Measurements from ENCODE around the gene PPP1R1C.
"Not testable (repeated sequence)": the region's sequence is repeated elsewhere in the genome, so short reads cannot be mapped to it uniquely, and the experiment has no call there.

PPP1R1C gene

DNA sequence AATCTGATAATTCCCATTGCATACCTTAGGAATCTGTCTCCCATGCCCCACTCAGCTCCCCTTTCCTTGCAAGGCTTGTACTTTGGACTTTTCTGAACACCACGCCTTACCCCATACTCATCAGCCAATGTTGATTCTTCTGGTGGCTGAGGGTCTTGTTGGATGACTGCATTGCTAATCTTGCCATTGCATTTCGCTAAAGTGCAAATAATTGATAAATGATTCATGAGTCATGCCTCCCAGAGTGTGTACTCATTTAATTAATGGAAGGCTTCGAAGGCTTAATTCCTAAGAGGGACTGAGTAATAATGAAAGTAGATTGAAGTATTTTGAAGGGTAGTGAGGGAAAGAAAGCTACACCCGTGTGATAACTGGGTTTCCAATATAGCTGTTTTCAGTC is 28.0 kb upstream of the PPP1R1C start:
- no peak for TF ChIP-seq CTCF (IDR thresholded peaks at IDR 0.05; ENCODE audit: low read depth, low read length)

GRCh38 chr2:181958726-181959125 is 26.9 kb upstream of the PPP1R1C start:
- no peak for TF ChIP-seq CTCF (IDR thresholded peaks at IDR 0.05; ENCODE audit: low read depth, low read length)
- no peak overlapping the region for H3K4me3 ChIP-seq (ENCODE audit: low read depth, low read length)

More for the DNA sequence above, 28.0 kb upstream of the PPP1R1C start:
- H3K4me3 ChIP-seq (ENCODE audit: low read depth, low read length), result no peak overlapping the region

DNA sequence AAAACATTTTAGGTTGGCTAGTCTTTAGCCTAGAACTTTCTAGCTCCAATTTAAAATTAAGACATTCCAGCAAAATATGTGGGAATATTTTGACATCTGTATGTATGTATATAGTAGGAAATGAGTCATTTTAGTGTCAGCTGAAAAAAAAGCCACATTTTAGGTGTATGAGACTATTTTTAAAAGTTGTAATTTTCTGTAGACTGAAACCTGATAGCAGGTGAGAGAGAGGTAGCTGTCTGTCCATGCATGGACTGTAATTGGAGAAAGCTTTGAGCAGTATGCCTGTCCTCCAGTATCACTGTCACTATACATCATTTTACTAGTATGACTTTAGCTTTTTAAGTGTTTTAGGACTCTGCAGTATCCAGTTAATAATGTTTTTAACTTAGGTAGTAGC is 26.1 kb upstream of the PPP1R1C start:
- no peak for TF ChIP-seq CTCF (IDR thresholded peaks at IDR 0.05; ENCODE audit: low read depth, low read length)
- H3K4me3 ChIP-seq (ENCODE audit: low read depth, low read length), result no peak overlapping the region

DNA sequence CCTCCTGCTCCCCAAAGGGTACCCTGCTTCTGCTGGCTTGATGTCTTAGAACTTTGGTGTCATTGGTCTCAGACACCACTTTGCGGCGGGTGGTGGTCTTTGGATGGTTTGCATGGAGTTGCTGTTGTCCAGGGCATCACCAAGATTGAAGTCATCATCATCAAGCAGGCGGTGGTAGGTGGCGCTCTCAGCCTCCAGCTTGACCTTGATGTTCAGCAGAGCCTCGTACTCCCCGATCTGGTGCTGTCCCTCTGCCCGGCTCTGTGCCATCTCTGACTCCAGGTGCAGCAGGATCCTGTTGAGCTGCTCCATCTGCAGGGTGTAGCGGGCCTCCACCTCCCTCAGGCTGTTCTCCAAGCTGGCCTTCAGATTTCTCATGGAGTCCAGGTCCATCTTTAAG is 24.5 kb upstream of the PPP1R1C start:
- not testable (repeated sequence) for H3K4me3 ChIP-seq (ENCODE audit: low read depth, low read length)

DNA sequence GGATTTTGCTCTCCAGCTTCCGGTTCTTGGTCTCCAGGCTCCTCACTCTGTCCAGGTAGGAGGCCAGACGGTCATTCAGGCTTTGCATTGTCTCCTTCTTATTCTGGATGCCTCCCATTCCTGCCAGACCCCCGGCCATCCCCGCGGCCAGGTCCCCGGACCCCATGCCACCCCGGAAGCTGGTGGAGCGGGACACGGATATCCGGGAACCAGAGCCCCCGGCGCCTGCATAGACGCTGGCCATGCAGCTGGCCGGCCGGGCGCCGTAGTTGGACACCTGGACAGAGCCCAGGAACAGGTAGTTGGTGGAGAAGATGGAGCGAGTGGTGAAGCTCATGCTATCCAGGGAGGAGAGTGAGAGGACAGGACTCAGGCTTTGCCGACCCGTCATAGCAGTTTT is 23.5 kb upstream of the PPP1R1C start:
- TF ChIP-seq CTCF (IDR thresholded peaks at IDR 0.05; ENCODE audit: low read depth, low read length), result no peak
- H3K4me3 ChIP-seq (ENCODE audit: low read depth, low read length), result no peak overlapping the region

GRCh38 chr2:181970160-181970794 is 15.4 kb upstream of the PPP1R1C start:
- TF ChIP-seq CTCF (IDR thresholded peaks at IDR 0.05; ENCODE audit: low read depth, low read length), result no peak
- no peak overlapping the region for H3K4me3 ChIP-seq (ENCODE audit: low read depth, low read length)

DNA sequence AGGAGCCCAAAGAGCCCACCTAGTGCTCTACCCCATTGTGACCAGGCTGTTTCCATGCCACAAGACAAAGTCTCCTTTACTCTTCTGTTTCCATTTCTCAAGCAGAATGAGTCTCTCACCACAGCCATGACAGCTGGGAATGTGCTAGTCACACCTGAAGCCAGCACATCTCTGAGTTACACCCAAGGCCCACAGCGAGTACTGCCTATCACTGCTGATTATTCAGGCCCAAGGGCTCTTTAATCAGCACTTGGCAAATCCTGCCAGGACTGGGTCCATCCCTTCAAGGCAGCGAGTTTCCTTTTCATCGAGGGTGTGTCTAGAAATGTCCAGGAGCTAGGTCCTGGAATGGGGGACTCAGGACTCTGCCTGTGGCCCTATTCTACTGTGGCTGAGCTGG is 14.6 kb upstream of the PPP1R1C start:
- TF ChIP-seq CTCF (IDR thresholded peaks at IDR 0.05; ENCODE audit: low read depth, low read length), result no peak
- H3K4me3 ChIP-seq (ENCODE audit: low read depth, low read length), result no peak overlapping the region

Measured in WI38 (cell line).